Heart left ventricle (tissue), 13 donors: Measurements from ENCODE around the gene NOS2.

Experiments used
- POLR2A ChIP-seq, 2 donors: fragments of 450-650 bp; IDR thresholded peaks; one replicate each; pipeline ENCODE4 v1.6.1; 2017; ENCODE audit warnings: antibody characterized with exemption in 2 of 2, mild to moderate bottlenecking in 2 of 2, moderate library complexity in 2 of 2
- TF ChIP-seq, protein P1 (sequence below), 12 donors: fragments of 200-600 bp; sonication (generic) in 4 of 12; IDR thresholded peaks; one replicate each; pipeline versions ENCODE4 v1.5.0 to v1.8.0; 2018 to 2022; ENCODE audit warnings: antibody characterized with exemption in 12 of 12, mild to moderate bottlenecking in 5 of 12
- donor health status: ischemic (EF 13 %, LVEDD 7.1; RV severe dilation, severe dysfunction).
- donor health status: DM: no; HTN: yes; CAD: no.
- donor health status: DM: no; HTN: no; CAD: no.
- donor health status: ischemic (EF 25% LVEDD 6.9; RV normal size, moderate dysfunction).
- donor health status: ischemic (EF 25% LVEDD 5.7; RV mildly dilated, moderate dysfunction).
- donor health status: ischemic (EF 35%, LVEDD 5.7; RV mildly dilated, moderate dysfunction).
- donor health status: nonischemic (EF 11% LVEDD 7.7; RV severe dilation, severe dysfunction).
- donor health status: DM: yes; HTN: yes; CAD: no.
- donor health status: PGD.
- donor health status: ischemic (EF 29% LVEDD 5.4; RV normal size, mild dysfunction).
- donor health status: nonischemic (EF 23%, LVEDD 6.1; RV moderate dilation, normal function).

- TF ChIP-seq, protein P1, sequence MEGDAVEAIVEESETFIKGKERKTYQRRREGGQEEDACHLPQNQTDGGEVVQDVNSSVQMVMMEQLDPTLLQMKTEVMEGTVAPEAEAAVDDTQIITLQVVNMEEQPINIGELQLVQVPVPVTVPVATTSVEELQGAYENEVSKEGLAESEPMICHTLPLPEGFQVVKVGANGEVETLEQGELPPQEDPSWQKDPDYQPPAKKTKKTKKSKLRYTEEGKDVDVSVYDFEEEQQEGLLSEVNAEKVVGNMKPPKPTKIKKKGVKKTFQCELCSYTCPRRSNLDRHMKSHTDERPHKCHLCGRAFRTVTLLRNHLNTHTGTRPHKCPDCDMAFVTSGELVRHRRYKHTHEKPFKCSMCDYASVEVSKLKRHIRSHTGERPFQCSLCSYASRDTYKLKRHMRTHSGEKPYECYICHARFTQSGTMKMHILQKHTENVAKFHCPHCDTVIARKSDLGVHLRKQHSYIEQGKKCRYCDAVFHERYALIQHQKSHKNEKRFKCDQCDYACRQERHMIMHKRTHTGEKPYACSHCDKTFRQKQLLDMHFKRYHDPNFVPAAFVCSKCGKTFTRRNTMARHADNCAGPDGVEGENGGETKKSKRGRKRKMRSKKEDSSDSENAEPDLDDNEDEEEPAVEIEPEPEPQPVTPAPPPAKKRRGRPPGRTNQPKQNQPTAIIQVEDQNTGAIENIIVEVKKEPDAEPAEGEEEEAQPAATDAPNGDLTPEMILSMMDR (IDR thresholded peaks at IDR 0.05): no peak
- no peak for TF ChIP-seq POLR2A (IDR thresholded peaks at IDR 0.05)
Measured at GRCh38 chr17:27780092-27780827, 20.1 kb downstream of the NOS2 start.
